GM21390 (cell line): ENCODE results near the gene CCDC167.

ENCODE experiments used
- ATAC-seq: cut with Tn5 transposase; IDR thresholded peaks from one replicate; pipeline ENCODE4 v1.9.1; 2021; ENCODE audit not compliant: unreplicated experiment

Gene CCDC167

DNA sequence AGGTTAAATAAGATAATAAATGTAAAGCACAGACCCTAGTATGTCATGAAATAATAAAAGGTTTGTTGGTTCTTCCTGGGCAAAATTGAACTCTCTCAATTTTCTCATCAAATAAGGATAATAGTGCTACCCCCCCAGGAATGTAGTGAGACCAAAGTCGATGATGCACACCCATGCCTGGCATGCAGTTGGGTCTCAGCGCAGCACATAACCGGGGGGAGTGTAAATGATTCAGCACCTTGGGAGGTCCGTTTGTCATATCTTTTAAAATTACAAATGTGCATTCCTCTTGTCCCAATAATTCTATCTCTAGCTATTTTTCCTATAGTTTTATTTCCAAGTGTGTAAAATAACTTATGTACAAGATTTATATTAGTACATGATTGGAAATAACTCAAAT lies 31.3 kb upstream of the CCDC167 start:
- ATAC-seq, result no peak

DNA sequence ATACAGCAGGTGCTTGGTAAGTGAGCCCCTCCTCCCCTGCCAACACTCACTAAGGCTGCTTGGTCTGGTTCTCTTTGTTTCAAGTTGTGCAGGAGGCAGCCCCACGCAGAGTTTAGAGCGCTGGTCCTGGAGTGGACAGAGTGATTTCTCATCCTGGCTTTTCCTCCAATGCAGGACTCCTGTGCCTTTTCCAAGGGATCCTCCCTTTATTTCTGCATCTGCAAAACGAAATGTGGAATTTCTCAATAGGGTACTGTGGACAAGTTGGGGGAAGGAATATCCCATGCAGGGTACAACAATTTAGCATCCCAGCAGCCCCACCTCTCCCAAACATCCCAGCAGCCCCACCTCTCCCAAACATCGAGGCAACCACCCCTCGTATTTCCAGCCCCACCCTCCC lies 30.6 kb upstream of the CCDC167 start:
- no peak for ATAC-seq

DNA sequence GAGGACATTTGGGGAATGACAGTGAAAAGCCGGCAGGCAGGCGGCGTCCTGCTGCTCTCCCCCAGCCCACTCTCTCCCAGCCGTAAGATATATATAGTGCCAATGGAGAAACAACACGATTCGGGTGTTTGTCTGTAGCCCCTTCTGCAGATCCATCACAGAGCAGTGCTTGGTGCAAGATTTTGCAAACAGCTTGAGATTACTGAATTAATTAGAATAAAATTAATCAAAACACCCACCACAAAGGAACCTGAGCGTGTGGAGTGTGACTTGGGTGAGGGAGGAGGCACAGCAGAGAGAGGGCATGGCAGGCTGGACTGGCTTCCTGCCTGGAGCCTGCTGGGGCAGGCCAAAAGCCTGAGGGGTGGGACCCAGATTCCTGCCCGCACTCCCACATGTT lies 28.8 kb upstream of the CCDC167 start:
- ATAC-seq, result no peak

DNA sequence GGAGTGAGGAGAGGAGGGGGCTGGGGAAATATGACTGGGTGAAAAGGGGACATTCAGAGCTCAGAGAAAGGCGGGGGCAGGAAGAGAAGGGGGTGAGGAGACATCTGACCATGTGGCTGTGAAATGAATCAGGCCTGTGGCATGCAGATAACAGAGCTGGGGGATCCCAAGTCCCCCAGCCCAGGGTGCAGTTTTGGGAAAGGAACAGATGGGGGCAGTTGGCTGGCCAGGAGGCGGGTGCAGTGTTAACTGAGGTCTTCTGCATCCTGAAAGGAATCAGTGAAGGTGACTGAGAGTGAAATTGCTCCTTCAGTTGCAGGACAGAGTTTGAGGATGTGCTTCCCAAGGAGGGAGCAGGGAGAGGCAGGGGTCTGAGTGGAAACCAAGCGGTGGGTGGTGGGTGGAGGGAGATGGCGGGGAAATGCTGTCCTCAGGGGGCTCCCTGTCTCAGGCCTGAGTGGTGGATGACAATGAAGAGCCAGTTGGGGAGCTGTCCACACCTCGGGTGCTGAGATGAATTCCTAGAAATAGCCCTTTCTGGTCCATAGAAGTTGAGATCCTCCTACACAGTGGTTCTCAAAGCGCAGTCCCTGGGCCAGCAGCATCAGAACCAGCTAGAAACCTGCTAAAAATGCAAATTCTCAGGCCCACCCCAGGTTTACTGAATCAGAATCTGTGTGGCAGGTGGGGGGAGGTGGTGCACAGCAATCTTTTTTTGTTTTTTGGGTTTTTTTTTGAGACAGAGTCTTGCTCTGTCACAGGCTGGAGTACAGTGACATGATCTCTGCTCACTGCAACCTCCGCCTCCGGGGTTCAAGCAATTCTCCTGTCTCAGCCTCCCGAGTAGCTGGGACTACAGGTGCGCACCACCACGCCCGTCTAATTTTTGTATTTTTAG lies 26.0 kb upstream of the CCDC167 start:
- no peak for ATAC-seq

DNA sequence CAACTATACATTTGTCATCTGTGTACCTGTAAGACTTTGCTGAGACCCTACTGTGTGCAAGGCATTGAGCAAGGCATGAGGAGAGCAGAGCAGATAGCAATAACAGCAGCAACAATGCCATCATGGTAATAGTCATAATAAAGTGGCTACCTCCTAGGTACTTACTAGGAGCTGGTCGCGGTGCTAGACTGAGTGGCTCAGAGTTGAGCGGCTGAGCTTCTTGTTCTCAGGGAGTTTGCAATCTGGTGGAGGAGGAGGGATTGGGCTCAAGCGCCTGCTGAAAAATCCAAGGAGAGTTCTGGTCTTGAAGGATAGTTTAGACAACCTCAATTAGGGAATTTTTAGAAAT lies 25.3 kb upstream of the CCDC167 start:
- ATAC-seq, result no peak

DNA sequence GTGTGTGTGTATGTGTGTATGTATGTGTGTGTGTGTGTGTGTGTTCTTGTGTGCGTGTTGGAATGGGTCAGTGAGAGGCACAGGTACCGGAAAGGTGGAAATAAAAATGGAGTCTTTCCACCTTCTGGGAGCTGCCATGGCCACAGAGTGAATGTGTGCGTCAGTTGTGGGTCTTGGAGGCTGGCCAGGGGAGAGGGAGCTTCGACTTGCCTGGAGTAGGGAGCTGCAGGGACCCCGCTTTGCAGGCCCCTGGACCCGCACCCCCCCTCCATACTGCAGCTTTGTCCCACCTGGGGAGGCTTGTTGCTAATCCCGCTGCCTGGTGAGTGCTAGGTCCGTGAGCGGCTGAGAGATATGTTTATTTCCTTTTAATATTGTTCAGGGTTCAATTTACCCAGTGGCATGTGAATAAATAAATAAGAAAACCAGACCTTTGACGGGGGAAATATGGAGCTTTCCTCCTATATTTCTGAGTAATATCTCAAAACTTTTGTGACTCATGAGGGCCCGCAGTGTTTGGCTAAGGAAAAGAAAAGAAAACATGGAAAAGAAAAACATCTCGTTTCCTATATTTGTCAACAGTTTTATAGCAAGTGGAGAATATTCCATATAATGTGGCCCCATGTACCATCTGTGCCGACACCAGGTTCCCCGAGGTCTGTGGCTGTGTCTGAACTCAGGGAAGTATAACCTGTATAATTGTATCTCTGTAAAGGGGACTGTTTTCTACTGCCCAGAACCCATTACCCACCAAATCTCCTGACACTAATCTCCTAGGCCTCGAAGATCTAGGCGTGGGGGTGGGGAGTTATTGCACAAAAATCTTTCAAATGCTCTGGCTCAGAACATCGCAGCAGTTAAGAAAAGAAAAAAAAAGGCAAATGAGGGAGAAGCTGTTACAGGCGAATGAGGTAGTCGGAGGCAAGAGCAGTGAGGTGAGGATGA lies 24.6 kb upstream of the CCDC167 start:
- no peak for ATAC-seq

DNA sequence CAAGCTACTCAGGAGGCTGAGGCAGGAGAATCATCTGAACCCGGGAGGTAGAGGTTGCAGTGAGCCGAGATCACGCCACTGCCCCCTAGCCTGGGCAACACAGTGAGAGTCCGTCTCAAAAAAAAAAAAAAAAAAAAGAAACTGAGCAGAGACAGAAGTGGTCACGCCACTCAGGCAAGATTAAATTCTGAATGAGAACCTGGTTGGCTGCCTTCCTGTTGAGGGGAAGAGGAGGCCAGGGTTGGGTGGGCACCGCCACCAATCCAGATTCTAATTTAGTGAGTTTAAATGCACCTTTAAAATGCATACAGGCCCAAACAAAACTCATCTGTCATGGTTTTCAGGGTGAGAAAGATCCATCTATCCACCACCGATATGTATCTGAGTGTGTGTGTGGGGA lies 23.7 kb upstream of the CCDC167 start:
- ATAC-seq, result no peak

DNA sequence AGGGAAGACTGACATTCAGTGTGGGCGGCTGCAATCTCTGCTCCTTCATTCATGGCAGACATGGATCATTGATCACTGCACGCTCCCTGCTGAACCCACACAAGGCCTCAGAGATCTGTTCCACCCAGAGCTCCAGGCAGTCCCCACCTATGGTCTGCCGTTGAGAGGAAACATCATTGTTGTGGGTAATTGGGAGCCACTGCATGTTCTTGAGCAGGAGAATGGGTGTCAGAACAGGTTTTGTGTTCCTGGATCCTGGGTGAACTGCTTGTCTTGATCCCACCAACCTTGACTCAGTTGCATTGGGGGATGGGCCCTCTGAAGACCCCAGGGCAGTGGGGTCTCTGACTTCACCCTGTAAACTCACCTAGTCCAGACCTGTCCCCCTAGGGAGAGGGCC lies 23.1 kb upstream of the CCDC167 start:
- no peak for ATAC-seq

DNA sequence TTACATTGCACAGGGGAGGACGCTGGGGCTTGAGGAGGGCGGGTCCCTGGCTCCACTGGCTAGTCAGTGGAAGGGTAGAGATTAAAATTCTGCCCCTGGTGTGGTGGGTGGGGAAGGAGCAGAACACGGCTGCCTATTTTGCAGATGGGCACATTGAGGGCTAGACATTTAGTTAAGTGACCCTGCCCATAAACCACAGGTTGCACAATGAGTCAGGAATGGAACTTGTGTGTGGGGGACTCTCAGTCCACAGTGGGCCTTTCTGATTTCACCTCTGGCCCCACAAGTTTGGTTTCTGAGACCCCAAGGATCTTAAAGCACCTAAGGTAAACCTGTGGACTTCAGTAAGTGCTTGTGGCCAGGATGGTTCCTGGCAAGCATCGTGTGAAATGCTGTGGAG lies 22.0 kb upstream of the CCDC167 start:
- no peak for ATAC-seq

DNA sequence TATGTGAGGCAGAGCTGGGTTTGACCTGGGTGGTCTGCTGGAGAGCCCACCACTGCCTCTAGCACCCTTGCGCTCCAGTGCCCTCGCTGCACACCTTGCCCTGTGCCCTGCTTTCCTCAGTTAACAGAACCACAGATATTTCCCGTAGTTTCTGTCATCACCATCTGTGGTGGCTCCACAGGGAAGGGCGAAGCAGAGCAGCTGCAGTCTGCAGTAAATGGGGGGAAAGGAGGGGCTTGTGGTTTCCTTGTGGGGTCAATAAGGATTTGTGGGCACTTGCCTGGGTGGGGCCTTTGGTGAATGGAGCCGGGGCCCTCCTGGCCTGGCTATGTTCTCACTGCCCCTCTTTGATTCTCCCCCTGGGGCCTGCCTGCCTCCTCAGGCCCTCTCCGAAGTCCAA lies 21.2 kb upstream of the CCDC167 start:
- ATAC-seq, result no peak

DNA sequence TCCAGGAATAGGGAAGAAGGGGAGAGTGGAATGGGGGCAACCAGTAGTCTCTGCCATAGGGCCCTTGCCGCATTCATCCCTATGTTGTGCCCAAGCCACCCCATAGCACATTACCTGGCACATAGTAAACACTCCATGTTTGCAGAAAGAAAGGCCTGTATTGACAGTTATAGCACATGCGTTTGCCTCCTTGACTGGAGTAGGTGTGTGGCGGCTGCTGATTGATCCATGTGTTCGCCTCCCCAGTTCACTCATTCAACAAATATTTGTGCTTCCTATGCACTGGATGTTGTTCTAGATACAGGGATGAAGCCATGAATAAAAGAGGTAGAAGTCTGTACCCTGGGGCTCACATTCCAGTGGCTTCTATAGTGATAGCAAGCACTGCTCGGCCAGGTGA lies 19.8 kb upstream of the CCDC167 start:
- ATAC-seq, result no peak

DNA sequence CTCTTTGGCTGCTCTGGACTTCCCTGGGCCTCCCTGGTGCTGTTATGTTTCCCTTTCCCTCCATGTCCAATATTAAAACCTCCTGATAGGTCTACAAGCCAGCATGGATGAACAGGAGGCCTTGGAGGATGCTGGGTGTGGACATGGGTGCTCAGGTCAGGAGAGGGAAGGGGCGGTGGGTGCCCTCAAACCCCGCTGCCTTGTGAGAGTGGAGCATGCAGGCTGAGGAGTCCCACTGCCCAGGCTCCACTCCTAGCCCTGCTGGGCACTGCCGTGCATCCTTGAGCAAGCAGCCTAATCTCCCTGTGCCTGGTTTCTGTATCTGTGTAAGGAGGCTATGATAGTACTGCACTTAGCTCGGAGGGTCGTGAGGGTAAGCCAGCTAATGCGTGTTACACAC lies 18.4 kb upstream of the CCDC167 start:
- ATAC-seq, result no peak

DNA sequence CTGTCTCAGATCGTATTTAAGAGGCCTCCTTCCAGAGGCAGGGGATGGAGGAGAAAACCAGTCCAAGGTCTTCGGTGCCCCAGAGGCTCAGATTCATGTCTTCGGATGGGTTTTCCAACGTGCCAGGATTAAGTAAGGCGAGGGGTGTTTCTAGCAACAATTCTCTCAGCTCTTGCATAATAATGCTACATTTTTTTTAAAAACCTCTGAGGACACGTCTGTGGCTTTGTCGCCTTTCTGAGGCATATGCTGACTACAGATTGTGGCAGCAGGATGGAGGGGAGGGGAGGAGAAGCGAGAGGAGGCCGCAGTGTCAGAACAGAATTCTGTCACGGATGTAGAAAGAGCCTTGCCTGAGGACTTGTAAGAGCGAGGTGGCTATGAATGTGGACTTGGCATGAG lies 17.7 kb upstream of the CCDC167 start:
- no peak for ATAC-seq

DNA sequence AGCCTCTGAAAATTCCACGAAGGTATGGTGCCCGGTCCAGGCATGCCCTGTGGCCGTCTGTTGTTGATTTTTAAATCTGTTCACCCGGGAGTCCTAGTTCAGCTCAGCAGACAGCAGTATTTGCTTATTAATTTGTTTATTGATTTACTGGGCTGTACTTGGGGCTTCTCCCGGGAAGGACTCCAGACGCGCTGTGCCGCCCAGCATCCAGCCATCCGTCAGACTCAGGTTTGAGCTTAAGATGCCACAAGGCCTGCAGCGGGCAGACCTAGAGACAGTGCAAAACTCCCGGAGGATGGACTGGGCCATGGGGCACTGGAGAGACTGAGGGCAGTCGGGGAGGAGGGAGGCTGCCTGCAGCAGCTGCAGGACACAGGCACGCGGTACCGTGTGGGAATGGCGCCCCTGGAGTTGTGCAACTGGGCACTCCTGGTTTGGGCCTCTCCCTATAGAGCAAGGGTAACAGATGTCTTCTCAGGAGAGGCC lies 17.3 kb upstream of the CCDC167 start:
- ATAC-seq, result no peak

DNA sequence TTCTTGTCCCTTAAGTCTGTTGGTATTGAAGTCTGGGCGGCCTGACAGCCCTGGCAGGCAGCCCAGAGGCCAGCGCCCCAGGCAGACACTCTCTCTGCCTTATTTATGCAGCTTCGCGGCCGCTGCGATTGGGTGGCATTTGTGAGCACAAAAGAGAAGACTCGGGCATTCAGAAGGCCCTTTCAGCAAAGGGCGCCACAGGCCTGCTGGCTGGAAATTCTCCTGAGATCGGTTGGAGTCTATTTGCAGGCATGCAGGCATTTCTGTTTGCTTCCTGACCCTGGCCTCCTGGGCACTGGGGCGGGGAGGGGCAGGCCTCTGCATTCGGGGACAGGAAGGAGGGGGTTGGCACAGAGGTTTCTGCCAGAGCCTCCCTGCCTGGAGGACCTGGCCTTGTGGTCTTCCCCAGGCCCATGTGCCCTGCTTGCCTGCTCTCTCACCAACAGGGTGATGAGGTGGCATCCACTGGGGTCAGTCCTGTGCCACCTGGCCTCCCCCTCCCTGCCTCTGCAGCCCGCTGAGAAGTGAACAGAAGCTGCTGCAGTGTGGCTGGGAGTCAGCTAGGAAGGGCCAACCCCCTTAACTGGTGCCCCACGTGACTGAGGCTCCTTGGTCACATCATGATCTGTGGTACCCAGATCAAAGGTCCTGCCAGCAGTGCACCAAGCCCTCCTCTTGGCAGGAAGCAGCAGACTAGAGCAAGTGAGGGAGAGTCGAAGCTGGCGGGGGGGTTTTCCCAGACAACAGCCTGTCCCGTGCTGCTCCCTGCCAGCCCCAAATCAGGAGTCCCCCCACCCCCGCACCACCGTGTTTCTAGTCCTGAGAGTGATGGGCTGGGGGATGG lies 16.6 kb upstream of the CCDC167 start:
- ATAC-seq, result no peak

DNA sequence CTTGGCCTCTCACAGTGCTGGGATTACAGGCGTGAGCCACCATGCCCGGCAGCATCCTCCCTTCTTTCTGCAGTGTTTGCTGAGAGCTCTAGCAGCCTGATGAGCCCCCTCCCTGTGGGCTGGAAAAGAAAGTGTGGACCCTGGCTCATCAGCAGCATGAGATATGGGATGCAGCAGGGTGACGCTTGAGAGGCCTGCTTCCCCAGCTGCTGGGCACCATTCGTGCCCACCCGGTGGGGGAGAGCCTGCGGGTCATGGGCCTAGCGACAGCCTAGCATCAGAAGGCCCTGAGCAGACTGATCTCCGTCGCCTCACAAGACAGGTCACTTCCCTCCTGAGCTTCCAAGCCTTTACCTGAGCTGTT lies 16.0 kb upstream of the CCDC167 start:
- no peak for ATAC-seq

DNA sequence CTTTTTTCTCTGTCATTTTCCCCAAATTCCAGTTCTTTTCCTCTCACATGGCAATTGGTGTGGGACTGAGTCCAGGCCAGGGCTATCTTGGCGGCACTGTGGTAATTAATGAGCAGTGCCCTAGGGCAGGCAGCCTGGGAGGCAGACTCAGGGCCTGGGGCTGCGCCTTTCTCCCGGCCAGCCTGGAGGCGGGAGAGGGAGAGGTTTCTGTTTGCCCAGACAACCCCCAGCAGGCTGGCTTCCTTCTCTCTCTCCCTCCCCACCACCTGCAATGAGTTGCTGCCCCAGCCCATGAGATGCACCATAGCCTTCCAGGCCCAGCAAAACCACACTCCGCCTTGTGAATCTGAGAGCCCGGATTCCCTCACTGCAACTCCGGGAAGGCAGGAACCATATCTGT lies 15.1 kb upstream of the CCDC167 start:
- no peak for ATAC-seq

DNA sequence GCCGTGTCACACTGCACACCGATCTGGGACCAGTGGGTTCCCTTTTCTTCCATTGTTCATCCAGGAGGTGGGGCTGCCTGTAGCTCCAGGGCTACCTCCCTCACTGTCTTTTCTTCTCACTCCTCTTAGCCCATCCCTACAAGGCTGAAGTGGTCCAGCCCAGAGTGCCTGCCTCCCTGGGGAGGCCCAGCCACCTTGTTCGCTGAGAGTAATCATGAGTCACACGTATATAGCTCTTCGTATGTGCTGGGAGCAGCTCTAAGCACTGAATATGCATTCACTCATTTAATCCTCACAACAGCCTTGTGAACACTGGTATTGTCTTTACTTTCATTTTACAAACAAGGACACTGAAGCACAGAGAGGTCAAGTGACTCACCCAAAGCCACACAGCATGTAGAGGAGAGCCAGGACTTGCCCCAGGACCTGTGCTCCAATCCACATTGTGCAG lies 14.7 kb upstream of the CCDC167 start:
- ATAC-seq, result no peak

DNA sequence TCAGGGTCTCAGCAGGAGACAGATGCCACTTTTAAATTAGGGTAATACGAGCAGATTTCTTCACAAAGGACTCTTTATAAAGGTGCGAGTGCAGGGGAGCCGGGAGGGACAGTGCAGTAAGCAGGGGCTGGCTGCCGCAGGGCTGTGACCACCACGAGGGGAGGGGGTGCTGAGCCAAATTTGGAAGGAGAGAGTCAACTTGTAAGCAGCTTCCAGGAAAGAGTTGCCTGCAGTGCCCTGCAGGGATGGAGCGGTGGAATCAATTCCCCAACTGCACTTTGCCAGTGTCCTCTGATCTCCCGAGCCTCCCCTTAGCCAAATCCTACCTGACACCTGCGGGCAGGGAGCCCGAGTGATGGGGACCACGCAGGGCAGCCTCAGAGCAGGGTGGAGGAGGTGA lies 13.9 kb upstream of the CCDC167 start:
- no peak for ATAC-seq

DNA sequence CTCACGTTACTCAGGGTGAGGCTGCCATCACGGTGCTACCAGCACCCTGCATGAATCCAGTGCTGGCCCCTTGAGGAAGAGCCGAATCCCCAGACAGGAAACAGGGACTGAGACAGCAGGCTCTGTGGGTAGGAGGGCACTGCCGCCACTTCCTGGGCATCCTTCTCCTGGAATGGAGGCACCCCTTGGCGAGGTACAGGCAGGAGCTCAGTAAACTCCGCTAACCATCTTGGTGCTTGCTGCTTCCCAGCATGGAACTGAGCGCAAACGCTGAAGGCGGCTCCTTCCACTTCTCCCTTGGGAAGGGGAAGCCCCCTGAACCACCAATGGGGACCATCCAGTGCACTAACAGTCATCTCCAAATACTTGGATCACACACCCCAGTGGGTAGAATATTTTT lies 13.5 kb upstream of the CCDC167 start:
- ATAC-seq, result no peak

DNA sequence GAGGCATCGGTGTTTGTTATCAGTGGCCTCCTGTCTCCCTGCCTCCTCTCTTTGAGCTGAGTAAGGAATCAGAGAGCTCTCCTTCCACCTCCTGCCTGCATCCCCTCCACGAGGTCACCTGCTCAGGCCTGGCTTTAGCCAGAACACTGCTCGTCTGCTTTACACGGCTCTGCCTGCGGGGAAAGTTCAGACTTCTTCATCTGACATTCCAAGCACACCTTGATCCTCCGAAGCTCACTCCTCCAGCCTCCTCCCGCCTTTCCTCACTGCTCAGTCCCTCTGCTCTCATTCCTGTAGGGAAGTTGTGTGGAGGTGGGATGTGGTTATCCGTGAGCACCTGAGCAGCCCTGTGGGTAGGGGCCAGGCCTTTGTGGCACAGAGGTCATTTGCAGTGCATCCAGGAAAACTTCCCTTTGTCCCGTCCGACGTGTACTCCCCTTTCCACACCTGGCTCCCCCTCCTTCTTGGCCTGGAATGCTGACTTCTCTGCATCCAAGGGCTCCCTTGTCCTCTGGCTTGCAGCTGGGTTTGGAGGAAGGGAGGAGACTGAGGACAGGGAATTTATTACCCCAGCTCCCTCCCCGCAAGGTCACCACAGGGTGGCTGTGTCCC lies 12.8 kb upstream of the CCDC167 start:
- ATAC-seq, result no peak
